ENCODE data around the gene COPA.

Gene COPA

DNA sequence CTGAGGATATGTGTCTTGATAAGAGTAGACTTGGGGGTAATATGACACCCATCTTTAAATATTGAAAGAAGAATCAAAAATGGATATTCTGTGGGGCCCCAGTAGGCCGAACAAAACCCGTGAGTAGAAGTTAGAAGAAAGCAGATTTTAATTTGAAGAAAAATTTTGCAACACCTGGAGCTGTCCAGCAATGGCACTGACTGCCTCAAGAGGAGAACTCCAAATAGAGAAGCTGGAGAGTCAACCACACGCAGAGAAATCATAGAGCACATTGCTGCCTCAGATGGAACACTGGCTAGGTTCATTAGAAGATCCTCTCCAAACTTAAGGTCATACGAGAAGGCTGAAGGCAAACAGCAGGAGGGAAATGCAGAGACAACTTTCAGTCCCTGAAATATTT, 30.6 kb upstream of the COPA start:
- TF ChIP-seq, protein P1, sequence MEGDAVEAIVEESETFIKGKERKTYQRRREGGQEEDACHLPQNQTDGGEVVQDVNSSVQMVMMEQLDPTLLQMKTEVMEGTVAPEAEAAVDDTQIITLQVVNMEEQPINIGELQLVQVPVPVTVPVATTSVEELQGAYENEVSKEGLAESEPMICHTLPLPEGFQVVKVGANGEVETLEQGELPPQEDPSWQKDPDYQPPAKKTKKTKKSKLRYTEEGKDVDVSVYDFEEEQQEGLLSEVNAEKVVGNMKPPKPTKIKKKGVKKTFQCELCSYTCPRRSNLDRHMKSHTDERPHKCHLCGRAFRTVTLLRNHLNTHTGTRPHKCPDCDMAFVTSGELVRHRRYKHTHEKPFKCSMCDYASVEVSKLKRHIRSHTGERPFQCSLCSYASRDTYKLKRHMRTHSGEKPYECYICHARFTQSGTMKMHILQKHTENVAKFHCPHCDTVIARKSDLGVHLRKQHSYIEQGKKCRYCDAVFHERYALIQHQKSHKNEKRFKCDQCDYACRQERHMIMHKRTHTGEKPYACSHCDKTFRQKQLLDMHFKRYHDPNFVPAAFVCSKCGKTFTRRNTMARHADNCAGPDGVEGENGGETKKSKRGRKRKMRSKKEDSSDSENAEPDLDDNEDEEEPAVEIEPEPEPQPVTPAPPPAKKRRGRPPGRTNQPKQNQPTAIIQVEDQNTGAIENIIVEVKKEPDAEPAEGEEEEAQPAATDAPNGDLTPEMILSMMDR (IDR thresholded peaks at IDR 0.05; ENCODE audit: insufficient read depth, low read depth, low read length, missing control alignments) = no peak
- H3K4me3 ChIP-seq (ENCODE audit: low read length) = no peak overlapping the region
- DNase-seq (ENCODE audit: low read depth) = peak; percentile 16

- DNase-seq (ENCODE audit: low read depth) = no peak
- TF ChIP-seq, protein P1 (IDR thresholded peaks at IDR 0.05; ENCODE audit: insufficient read depth, low read depth, low read length, missing control alignments) = no peak
- no peak overlapping the region for H3K4me3 ChIP-seq (ENCODE audit: low read length)
Measured at GRCh38 chr1:160371756-160372155, 28.7 kb upstream of the COPA start.

GRCh38 chr1:160371346-160371631, 28.2 kb upstream of the COPA start:
- TF ChIP-seq, protein P1 (IDR thresholded peaks at IDR 0.05; ENCODE audit: insufficient read depth, low read depth, low read length, missing control alignments) = no peak
- H3K4me3 ChIP-seq (ENCODE audit: low read length) = no peak overlapping the region

DNA sequence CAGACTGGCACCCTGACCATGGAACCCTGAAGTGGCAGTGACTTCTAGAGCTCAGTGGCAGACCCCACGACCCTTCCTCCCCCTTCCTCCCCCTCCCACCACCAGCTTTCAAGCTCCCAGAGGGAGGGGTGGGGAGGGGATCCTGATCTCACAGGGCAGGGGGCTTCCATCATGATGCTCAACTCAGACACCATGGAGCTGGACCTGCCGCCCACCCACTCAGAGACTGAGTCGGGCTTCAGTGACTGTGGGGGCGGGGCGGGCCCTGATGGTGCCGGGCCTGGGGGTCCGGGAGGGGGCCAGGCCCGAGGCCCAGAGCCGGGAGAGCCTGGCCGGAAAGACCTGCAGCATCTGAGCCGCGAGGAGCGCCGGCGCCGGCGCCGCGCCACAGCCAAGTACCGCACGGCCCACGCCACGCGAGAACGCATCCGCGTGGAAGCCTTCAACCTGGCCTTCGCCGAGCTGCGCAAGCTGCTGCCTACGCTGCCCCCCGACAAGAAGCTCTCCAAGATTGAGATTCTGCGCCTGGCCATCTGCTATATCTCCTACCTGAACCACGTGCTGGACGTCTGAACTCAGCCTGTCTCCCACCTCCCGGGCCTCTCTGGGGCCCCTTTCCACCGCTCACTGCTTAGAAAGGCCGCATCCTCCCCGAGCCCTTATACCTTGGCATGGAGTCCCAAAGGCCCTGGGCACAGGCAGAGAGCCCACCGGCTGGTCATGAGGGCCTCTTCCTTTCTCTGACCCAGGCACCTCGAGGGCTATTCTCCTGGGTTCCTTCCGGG, 27.7 kb upstream of the COPA start:
- TF ChIP-seq, protein P1 (IDR thresholded peaks at IDR 0.05; ENCODE audit: insufficient read depth, low read depth, low read length, missing control alignments) = no peak
- DNase-seq (ENCODE audit: low read depth) = no peak
- no peak overlapping the region for H3K4me3 ChIP-seq (ENCODE audit: low read length)

More at GRCh38 chr1:160371346-160371631, 28.2 kb upstream of the COPA start:
- no peak for DNase-seq (ENCODE audit: low read depth)

DNA sequence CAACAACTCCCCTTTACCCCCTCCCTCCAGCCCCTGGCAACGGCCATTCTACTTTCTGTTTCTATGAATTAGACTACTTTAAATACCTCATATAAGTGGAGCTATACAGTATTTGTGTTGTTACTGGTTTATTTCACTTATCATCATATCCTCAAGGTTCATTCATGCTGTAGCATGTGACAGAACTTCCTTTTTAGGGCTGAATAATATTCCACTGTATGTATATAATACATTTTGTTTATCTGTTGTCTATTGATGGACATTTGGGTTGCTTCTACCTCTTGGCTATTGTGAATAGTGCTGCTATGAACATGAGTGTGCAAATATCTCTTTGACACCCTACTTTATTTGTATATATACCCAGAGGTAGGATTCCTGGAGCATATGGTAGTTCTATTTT, 26.0 kb upstream of the COPA start:
- TF ChIP-seq, protein P1 (IDR thresholded peaks at IDR 0.05; ENCODE audit: insufficient read depth, low read depth, low read length, missing control alignments) = no peak
- no peak for DNase-seq (ENCODE audit: low read depth)
- no peak overlapping the region for H3K4me3 ChIP-seq (ENCODE audit: low read length)

GRCh38 chr1:160367934-160368923, 25.2 kb upstream of the COPA start:
- DNase-seq (ENCODE audit: low read depth) = no peak
- TF ChIP-seq, protein P1 (IDR thresholded peaks at IDR 0.05; ENCODE audit: insufficient read depth, low read depth, low read length, missing control alignments) = no peak
- no peak overlapping the region for H3K4me3 ChIP-seq (ENCODE audit: low read length)

Measured in epithelial cell of esophagus (primary cell).